HG03108 (cell line): ENCODE data around the gene SHISA7.

ENCODE experiments used
- ATAC-seq: cut with Tn5 transposase; IDR thresholded peaks from one replicate; pipeline ENCODE4 v1.9.1; 2021; ENCODE audit warnings: moderate library complexity; ENCODE audit not compliant: unreplicated experiment

The SHISA7 gene

GRCh38 chr19:55391191-55391670 is 51.9 kb downstream of the SHISA7 start:
- ATAC-seq: no peak

- ATAC-seq: no peak
Observed at GRCh38 chr19:55390461-55390880, 52.6 kb downstream of the SHISA7 start.

GRCh38 chr19:55389386-55390317 is 53.4 kb downstream of the SHISA7 start:
- ATAC-seq: no peak

- ATAC-seq: no peak
Observed at GRCh38 chr19:55387736-55388497, 55.2 kb downstream of the SHISA7 start.

GRCh38 chr19:55386493-55386971 is 56.6 kb downstream of the SHISA7 start:
- ATAC-seq: no peak

GRCh38 chr19:55385724-55386492 is 57.2 kb downstream of the SHISA7 start, which contains the start of gene RPL28:
Gene RPL28, plus strand, starts transcription at chr19:55385932. Its CDS starts 426 bp downstream, at chr19:55386358.
- ATAC-seq: peak; percentile 53

- ATAC-seq: peak; percentile 59
Observed at GRCh38 chr19:55384920-55385723, 58.0 kb downstream of the SHISA7 start.

GRCh38 chr19:55384131-55384919 is 58.8 kb downstream of the SHISA7 start, which contains the start of gene TMEM238:
Gene TMEM238, minus strand, starts transcription at chr19:55384292. Its CDS starts 33 bp downstream, at chr19:55384259.
- ATAC-seq: no peak

GRCh38 chr19:55383279-55384130 is 59.6 kb downstream of the SHISA7 start:
- ATAC-seq: no peak

- ATAC-seq: no peak
Observed at GRCh38 chr19:55382522-55383054, 60.5 kb downstream of the SHISA7 start.

- no peak for ATAC-seq
Observed at GRCh38 chr19:55382013-55382412, 61.1 kb downstream of the SHISA7 start.

GRCh38 chr19:55379174-55379573 is 63.9 kb downstream of the SHISA7 start:
- no peak for ATAC-seq
